Measurements from ENCODE around the gene QPCTL.

The QPCTL gene

DNA sequence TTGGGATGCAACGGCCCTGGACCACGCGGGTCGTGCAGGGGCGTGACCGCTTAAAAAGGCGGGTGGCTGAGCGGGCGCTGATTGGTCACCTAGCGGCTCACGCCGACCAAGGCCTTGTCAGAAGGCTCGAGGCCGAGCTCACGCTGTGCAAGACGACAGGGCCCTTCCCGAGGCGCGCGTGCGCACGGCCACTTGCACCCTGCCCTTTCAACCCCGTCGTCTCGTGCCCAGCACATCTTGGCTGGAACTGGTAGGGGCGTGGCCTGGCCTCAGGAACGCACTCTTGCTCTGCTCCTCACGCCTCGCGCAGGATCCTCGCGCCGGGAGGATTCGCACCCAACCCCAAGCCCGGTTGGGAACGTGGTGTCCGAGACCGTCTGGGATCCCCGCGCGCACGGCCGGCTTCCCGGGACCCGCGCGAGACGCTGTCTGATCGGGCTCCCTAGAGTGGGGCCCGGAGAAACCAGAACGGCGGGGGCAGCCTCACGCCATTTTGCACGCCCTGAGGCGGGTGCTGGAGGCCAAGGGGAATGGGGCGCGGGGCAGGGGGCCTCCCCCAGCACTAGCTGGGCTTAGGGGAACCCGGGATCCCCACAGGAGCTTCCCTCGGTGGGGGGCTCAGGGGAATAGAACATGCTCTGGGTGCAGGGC is 40.8 kb downstream of the QPCTL start, which contains the start of gene MEIOSIN:
TSS of gene MEIOSIN (plus strand) at position 280 of the 651 bp plus-strand sequence. CDS start 1,938 bp downstream, outside the sequence.
- no CpG with 5 or more reads among the region's 59 CpGs for WGBS, 2 donors (ENCODE audit: extremely low coverage in 2 of 2, insufficient read length in 2 of 2, insufficient replicate concordance in 1 of 2)
- DNase-seq (ENCODE audit: low spot score) = no peak
- no peaks in the 10 kb centered on the region for H3K79me1 ChIP-seq (ENCODE audit: low read depth, low read length)
- no peak within 1 kb of the TSS for H4K91ac ChIP-seq (ENCODE audit: low read depth, low read length, poor library complexity)
- H3K4me3 ChIP-seq (ENCODE audit: low read length in 2 of 2) = no peak within 1 kb of the TSS
- peak within 1 kb of the TSS; percentile 17 for H3K23ac ChIP-seq (ENCODE audit: low read depth, low read length, poor library complexity)
- H3K27ac ChIP-seq (replicated peaks; ENCODE audit: low read length) = no peak within 1 kb of the TSS
- peak within 1 kb of the TSS; percentile 86 for H2AK5ac ChIP-seq (ENCODE audit: low read depth, low read length)
- peak within 1 kb of the TSS; percentile 11 for H2BK15ac ChIP-seq (ENCODE audit: low read length)
- H3K4me1 ChIP-seq (ENCODE audit: control insufficient read depth in 2 of 2, insufficient read depth in 1 of 2, low read depth in 1 of 2, low read length in 2 of 2) = peaks cover 0 to 7% of the 10 kb centered on the region in 2 donors
- H4K8ac ChIP-seq (ENCODE audit: low read depth, low read length) = peak within 1 kb of the TSS; percentile 65
- no peak within 1 kb of the TSS for H3K4ac ChIP-seq (ENCODE audit: low read length)
- H3K9ac ChIP-seq (ENCODE audit: low read depth, low read length, poor library complexity) = no peak within 1 kb of the TSS
- H3K18ac ChIP-seq (ENCODE audit: low read length) = peak within 1 kb of the TSS; percentile 71
- no peaks in the 10 kb centered on the region for H3K9me3 ChIP-seq (replicated peaks in 1 of 2; ENCODE audit: control insufficient read depth in 2 of 2, insufficient read depth in 1 of 2, low read depth in 1 of 2, low read length in 2 of 2)
- H2BK120ac ChIP-seq (ENCODE audit: low read depth, low read length) = peak within 1 kb of the TSS; percentile 1
- no peak within 1 kb of the TSS for H3K4me2 ChIP-seq (ENCODE audit: insufficient read depth, low read length, poor library complexity, severe bottlenecking)
- peak within 1 kb of the TSS; percentile 56 for H3K14ac ChIP-seq (ENCODE audit: low read length)
- H2BK5ac ChIP-seq (ENCODE audit: low read length) = no peak within 1 kb of the TSS
- peak within 1 kb of the TSS; percentile 90 for H2BK12ac ChIP-seq (ENCODE audit: low read length)
- H3K27me3 ChIP-seq (ENCODE audit: control insufficient read depth in 3 of 3, insufficient read depth in 3 of 3, low read depth in 1 of 3, low read length in 3 of 3) = no peaks in the 10 kb centered on the region
- no peaks in the 10 kb centered on the region for H3K36me3 ChIP-seq (replicated peaks in 1 of 2; ENCODE audit: control insufficient read depth in 2 of 2, insufficient read depth in 2 of 2, low read length in 2 of 2)
- peak within 1 kb of the TSS; percentile 6 for H2AFZ ChIP-seq (ENCODE audit: low read length)

DNA sequence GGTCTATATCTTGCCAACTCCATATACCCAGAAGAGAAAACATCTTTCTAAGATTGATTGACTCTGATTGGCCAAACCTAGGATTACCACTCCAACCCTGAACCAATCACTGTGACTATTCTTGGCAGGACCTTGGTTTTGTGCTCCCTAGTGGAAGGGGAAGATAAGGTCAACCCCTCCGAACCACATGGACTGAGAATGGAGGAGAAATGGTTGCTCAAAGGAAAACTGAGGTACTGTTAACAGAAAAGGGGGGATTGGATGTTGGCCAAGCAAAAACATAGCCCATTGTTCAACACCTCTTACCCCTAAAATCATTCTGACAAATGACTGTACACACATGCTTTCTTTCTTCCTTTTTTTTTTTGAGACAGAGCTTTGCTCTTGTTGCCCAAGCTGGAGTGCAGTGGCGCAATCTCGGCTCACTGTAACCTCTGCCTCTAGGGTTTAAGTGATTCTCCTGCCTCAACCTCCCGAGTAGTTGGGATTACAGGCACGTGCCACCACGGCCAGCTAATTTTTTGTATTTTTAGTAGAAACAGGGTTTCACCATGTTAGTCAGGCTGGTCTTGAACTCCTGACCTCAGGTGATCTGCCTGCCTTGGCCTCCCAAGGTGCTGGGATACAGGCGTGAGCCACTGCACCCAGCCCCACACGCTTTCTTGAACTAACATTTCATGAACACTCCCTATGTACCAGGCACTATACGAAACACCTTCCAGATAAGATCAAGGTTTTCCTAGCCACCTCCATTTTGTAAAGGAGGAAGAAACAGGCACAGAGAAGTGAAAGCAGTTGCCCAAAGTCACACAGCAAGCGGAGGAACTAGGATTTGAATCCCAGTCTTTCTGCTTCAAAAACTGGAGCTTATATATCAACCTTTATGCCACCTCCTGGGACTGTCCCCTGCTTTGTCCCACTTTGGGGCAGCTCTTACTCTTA is 47.3 kb downstream of the QPCTL start:
- H3K79me1 ChIP-seq (ENCODE audit: low read depth, low read length) = no peaks in the 10 kb centered on the region
- no peaks in the 10 kb centered on the region for H3K4me1 ChIP-seq (ENCODE audit: control insufficient read depth in 2 of 2, insufficient read depth in 1 of 2, low read depth in 1 of 2, low read length in 2 of 2)
- no peak overlapping the region for H3K14ac ChIP-seq (ENCODE audit: low read length)
- no peaks in the 10 kb centered on the region for H3K9me3 ChIP-seq (replicated peaks in 1 of 2; ENCODE audit: control insufficient read depth in 2 of 2, insufficient read depth in 1 of 2, low read depth in 1 of 2, low read length in 2 of 2)
- H3K4ac ChIP-seq (ENCODE audit: low read length) = no peak overlapping the region
- H3K18ac ChIP-seq (ENCODE audit: low read length) = no peak overlapping the region
- no peak overlapping the region for H3K4me2 ChIP-seq (ENCODE audit: insufficient read depth, low read length, poor library complexity, severe bottlenecking)
- no peak overlapping the region for H2AFZ ChIP-seq (ENCODE audit: low read length)
- H3K27me3 ChIP-seq (ENCODE audit: control insufficient read depth in 3 of 3, insufficient read depth in 3 of 3, low read depth in 1 of 3, low read length in 3 of 3) = peaks cover 0 to 8% (median 0%) of the 10 kb centered on the region in 3 experiments
- no peak for DNase-seq (ENCODE audit: low spot score)
- no peak overlapping the region for H2BK12ac ChIP-seq (ENCODE audit: low read length)
- no peak overlapping the region for H2BK5ac ChIP-seq (ENCODE audit: low read length)
- H3K23ac ChIP-seq (ENCODE audit: low read depth, low read length, poor library complexity) = no peak overlapping the region
- no peak overlapping the region for H3K9ac ChIP-seq (ENCODE audit: low read depth, low read length, poor library complexity)
- H3K36me3 ChIP-seq (replicated peaks in 1 of 2; ENCODE audit: control insufficient read depth in 2 of 2, insufficient read depth in 2 of 2, low read length in 2 of 2) = no peaks in the 10 kb centered on the region
- no CpG with 5 or more reads among the region's 10 CpGs for WGBS, 2 donors (ENCODE audit: extremely low coverage in 2 of 2, insufficient read length in 2 of 2, insufficient replicate concordance in 1 of 2)
- no peak overlapping the region for H2AK5ac ChIP-seq (ENCODE audit: low read depth, low read length)
- no peak overlapping the region for H4K91ac ChIP-seq (ENCODE audit: low read depth, low read length, poor library complexity)
- H2BK15ac ChIP-seq (ENCODE audit: low read length) = no peak overlapping the region
- no peak overlapping the region for H2BK120ac ChIP-seq (ENCODE audit: low read depth, low read length)
- no peak overlapping the region for H3K4me3 ChIP-seq (ENCODE audit: low read length in 2 of 2)
- H4K8ac ChIP-seq (ENCODE audit: low read depth, low read length) = no peak overlapping the region
- no peak overlapping the region for H3K27ac ChIP-seq (replicated peaks; ENCODE audit: low read length)

DNA sequence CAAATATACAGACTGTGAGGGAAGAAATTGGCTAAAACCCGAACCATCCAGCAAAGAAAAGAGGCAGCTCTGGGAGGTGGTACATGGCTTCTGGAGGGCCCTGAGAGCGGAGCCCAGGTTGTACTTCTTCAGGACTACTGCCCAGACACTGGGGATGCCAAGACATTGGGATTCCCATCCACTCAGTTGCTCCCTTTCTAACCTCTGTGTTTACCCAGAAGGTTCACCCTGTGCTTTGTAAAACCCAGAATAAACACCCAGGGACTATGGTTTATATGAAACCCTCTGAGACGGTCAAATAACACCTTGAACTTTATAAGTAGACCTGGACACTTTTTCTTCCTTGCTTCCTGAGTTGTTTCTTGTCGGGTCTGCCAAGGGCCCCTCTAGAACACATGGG is 50.5 kb downstream of the QPCTL start:
- H3K4me1 ChIP-seq (ENCODE audit: control insufficient read depth in 2 of 2, insufficient read depth in 1 of 2, low read depth in 1 of 2, low read length in 2 of 2) = peaks cover 0 to 2% of the 10 kb centered on the region in 2 donors
- H3K36me3 ChIP-seq (replicated peaks in 1 of 2; ENCODE audit: control insufficient read depth in 2 of 2, insufficient read depth in 2 of 2, low read length in 2 of 2) = no peaks in the 10 kb centered on the region

GRCh38 chr19:45745606-45746005 is 53.1 kb downstream of the QPCTL start:
- Histone ChIP-seq H3K14ac (ENCODE audit: low read length) (no peak overlapping the region), H3K27me3 (ENCODE audit: control insufficient read depth in 3 of 3, insufficient read depth in 3 of 3, low read depth in 1 of 3, low read length in 3 of 3) (peaks cover 0 to 25% (median 0%) of the 10 kb centered on the region in 3 experiments), H4K8ac (ENCODE audit: low read depth, low read length) (no peak overlapping the region), H3K4ac (ENCODE audit: low read length) (no peak overlapping the region), H2BK15ac (ENCODE audit: low read length) (no peak overlapping the region), H2AFZ (ENCODE audit: low read length) (no peak overlapping the region), H3K79me1 (ENCODE audit: low read depth, low read length) (no peaks in the 10 kb centered on the region), H2AK5ac (ENCODE audit: low read depth, low read length) (no peak overlapping the region), H4K91ac (ENCODE audit: low read depth, low read length, poor library complexity) (no peak overlapping the region), H3K4me3 (ENCODE audit: low read length in 2 of 2) (no peak overlapping the region), H3K18ac (ENCODE audit: low read length) (no peak overlapping the region), H3K9me3 (replicated peaks in 1 of 2; ENCODE audit: control insufficient read depth in 2 of 2, insufficient read depth in 1 of 2, low read depth in 1 of 2, low read length in 2 of 2) (no peaks in the 10 kb centered on the region), H2BK120ac (ENCODE audit: low read depth, low read length) (no peak overlapping the region), H2BK5ac (ENCODE audit: low read length) (no peak overlapping the region), H3K23ac (ENCODE audit: low read depth, low read length, poor library complexity) (no peak overlapping the region), H2BK12ac (ENCODE audit: low read length) (no peak overlapping the region), H3K9ac (ENCODE audit: low read depth, low read length, poor library complexity) (no peak overlapping the region), H3K27ac (replicated peaks; ENCODE audit: low read length) (no peak overlapping the region), H3K36me3 (replicated peaks in 1 of 2; ENCODE audit: control insufficient read depth in 2 of 2, insufficient read depth in 2 of 2, low read length in 2 of 2) (no peaks in the 10 kb centered on the region), H3K4me2 (ENCODE audit: insufficient read depth, low read length, poor library complexity, severe bottlenecking) (no peak overlapping the region), H3K4me1 (ENCODE audit: control insufficient read depth in 2 of 2, insufficient read depth in 1 of 2, low read depth in 1 of 2, low read length in 2 of 2) (peaks cover 0 to 2% of the 10 kb centered on the region in 2 donors)
- no peak for DNase-seq (ENCODE audit: low spot score)
- no CpG with 5 or more reads among the region's 6 CpGs for WGBS, 2 donors (ENCODE audit: extremely low coverage in 2 of 2, insufficient read length in 2 of 2, insufficient replicate concordance in 1 of 2)

More for the DNA sequence above, 50.5 kb downstream of the QPCTL start:
- no peak overlapping the region for H3K4ac ChIP-seq (ENCODE audit: low read length)
- no peak overlapping the region for H3K23ac ChIP-seq (ENCODE audit: low read depth, low read length, poor library complexity)
- H2BK15ac ChIP-seq (ENCODE audit: low read length) = no peak overlapping the region
- no CpG with 5 or more reads among the region's 4 CpGs for WGBS, 2 donors (ENCODE audit: extremely low coverage in 2 of 2, insufficient read length in 2 of 2, insufficient replicate concordance in 1 of 2)
- H4K8ac ChIP-seq (ENCODE audit: low read depth, low read length) = no peak overlapping the region
- H3K9me3 ChIP-seq (replicated peaks in 1 of 2; ENCODE audit: control insufficient read depth in 2 of 2, insufficient read depth in 1 of 2, low read depth in 1 of 2, low read length in 2 of 2) = no peaks in the 10 kb centered on the region
- H2BK12ac ChIP-seq (ENCODE audit: low read length) = no peak overlapping the region
- H3K4me2 ChIP-seq (ENCODE audit: insufficient read depth, low read length, poor library complexity, severe bottlenecking) = no peak overlapping the region
- H2BK5ac ChIP-seq (ENCODE audit: low read length) = no peak overlapping the region
- H4K91ac ChIP-seq (ENCODE audit: low read depth, low read length, poor library complexity) = no peak overlapping the region
- H2AFZ ChIP-seq (ENCODE audit: low read length) = no peak overlapping the region
- H3K9ac ChIP-seq (ENCODE audit: low read depth, low read length, poor library complexity) = no peak overlapping the region
- H3K18ac ChIP-seq (ENCODE audit: low read length) = no peak overlapping the region
- no peak overlapping the region for H3K14ac ChIP-seq (ENCODE audit: low read length)
- no peak overlapping the region for H2AK5ac ChIP-seq (ENCODE audit: low read depth, low read length)
- no peak overlapping the region for H3K27ac ChIP-seq (replicated peaks; ENCODE audit: low read length)
- no peak overlapping the region for H3K4me3 ChIP-seq (ENCODE audit: low read length in 2 of 2)
- H2BK120ac ChIP-seq (ENCODE audit: low read depth, low read length) = no peak overlapping the region
- H3K27me3 ChIP-seq (ENCODE audit: control insufficient read depth in 3 of 3, insufficient read depth in 3 of 3, low read depth in 1 of 3, low read length in 3 of 3) = peaks cover 0 to 25% (median 0%) of the 10 kb centered on the region in 3 experiments
- no peak for DNase-seq (ENCODE audit: low spot score)
- no peaks in the 10 kb centered on the region for H3K79me1 ChIP-seq (ENCODE audit: low read depth, low read length)

All from neuronal stem cell (in vitro differentiated cells).